GM19468 (cell line): ENCODE results near the gene SLC25A1.

Source experiments
- ATAC-seq: cut with Tn5 transposase; IDR thresholded peaks from one replicate; pipeline ENCODE4 v1.9.1; 2021; ENCODE audit warnings: mild to moderate bottlenecking, moderate library complexity, moderate number of reproducible peaks; ENCODE audit not compliant: unreplicated experiment; ENCODE audit errors: extremely low read depth

Gene SLC25A1

GRCh38 chr22:19126309-19127273 lies 51.9 kb downstream of the SLC25A1 start:
- ATAC-seq: no peak
